ENCODE measurements around the gene P2RX3. TPM values are rescaled to one million over a fixed set of nuclear protein-coding genes. Genes with fewer than 3 reads are reported as not detected.

The P2RX3 gene
- total RNA-seq, 2 experiments from 2014 or later, result not detected

DNA sequence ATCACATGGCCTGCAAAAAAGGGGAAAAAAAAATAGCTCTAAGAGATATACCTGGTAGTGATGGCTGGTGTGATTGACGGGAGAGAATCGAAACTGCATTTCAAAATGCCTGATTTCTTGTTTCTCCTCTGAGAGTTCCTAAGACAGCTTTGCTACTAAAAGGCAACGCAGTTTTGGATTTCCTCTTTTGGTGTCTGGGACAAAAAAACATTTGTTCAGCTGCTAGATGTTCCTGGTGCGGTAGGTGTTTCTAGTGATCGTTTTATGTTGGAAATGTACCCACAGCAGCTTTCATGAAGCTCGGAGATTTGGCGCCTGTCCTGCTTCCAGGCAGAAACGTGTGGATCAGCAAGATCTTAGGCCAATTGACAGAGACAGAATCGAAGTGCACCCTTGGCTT lies 18.1 kb downstream of the P2RX3 start:
- H3K36me3 ChIP-seq (ENCODE audit: insufficient read depth, low read length), result no peaks in the 10 kb centered on the region
- intact Hi-C loops (cut with DNase I, micrococcal nuclease), result loop anchor here in 1 of 2 experiments (5.0 kb wide), 1 partner anchor 76 kb away; no protein-coding TSS in a partner anchor
- no peaks in the 10 kb centered on the region for H3K9me3 Mint-ChIP-seq
- H3K4me1 ChIP-seq (ENCODE audit: insufficient read depth, low read length), result no peaks in the 10 kb centered on the region
- no peaks in the 10 kb centered on the region for H3K36me3 Mint-ChIP-seq (ENCODE audit: low read depth)
- H3K27ac ChIP-seq (ENCODE audit: low read depth in 1 of 2, low read length in 2 of 2), result no peak overlapping the region
- ATAC-seq (ENCODE audit: poor library complexity) (no peak), DNase-seq (no peak)
- no peak overlapping the region for H3K27ac Mint-ChIP-seq
- H3K4me3 ChIP-seq (ENCODE audit: low read length), result no peak overlapping the region
- H3K27me3 Mint-ChIP-seq, result peaks cover 23% of the 10 kb centered on the region
- H3K27me3 ChIP-seq (ENCODE audit: control insufficient read depth in 1 of 2, insufficient read depth in 2 of 2, low read length in 2 of 2), result no peaks in the 10 kb centered on the region
- H3K4me3 Mint-ChIP-seq, result no peak overlapping the region
- H3K4me1 Mint-ChIP-seq (ENCODE audit: low read depth), result no peaks in the 10 kb centered on the region
- H3K9me3 ChIP-seq (ENCODE audit: control insufficient read depth in 1 of 2, insufficient read depth in 1 of 2, low read length in 2 of 2), result no peaks in the 10 kb centered on the region
- POLR2A ChIA-PET, result no interaction called here
- TF ChIP-seq, protein P1, sequence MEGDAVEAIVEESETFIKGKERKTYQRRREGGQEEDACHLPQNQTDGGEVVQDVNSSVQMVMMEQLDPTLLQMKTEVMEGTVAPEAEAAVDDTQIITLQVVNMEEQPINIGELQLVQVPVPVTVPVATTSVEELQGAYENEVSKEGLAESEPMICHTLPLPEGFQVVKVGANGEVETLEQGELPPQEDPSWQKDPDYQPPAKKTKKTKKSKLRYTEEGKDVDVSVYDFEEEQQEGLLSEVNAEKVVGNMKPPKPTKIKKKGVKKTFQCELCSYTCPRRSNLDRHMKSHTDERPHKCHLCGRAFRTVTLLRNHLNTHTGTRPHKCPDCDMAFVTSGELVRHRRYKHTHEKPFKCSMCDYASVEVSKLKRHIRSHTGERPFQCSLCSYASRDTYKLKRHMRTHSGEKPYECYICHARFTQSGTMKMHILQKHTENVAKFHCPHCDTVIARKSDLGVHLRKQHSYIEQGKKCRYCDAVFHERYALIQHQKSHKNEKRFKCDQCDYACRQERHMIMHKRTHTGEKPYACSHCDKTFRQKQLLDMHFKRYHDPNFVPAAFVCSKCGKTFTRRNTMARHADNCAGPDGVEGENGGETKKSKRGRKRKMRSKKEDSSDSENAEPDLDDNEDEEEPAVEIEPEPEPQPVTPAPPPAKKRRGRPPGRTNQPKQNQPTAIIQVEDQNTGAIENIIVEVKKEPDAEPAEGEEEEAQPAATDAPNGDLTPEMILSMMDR (IDR thresholded peaks at IDR 0.05), result no peak
- CTCF ChIA-PET, result interaction anchor here (0.9 kb wide), 1 partner anchor 102 kb away, joined by 3 read pairs; no protein-coding TSS in a partner anchor

DNA sequence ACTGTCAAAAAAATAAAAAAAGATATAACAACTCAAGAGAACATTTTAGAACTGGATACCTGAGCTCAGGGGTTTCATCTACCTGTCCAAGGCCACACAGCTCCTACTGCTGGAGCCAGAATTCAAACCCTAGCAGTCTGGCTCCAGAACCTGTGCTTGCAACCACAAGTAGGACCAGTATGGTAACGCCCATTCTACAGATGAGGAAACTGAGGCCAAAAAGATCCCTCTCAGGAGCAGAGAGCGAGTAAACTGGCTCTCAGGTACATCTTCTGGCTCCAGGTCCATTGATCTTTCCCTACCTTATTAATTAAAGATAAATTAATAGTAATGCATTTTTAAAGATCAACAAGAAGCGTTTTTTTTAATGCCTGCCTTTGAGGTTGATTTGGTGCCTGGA lies 19.2 kb downstream of the P2RX3 start:
- H3K27ac ChIP-seq (ENCODE audit: low read depth in 1 of 2, low read length in 2 of 2), result no peak overlapping the region
- H3K9me3 ChIP-seq (ENCODE audit: control insufficient read depth in 1 of 2, insufficient read depth in 1 of 2, low read length in 2 of 2), result no peaks in the 10 kb centered on the region
- H3K4me1 Mint-ChIP-seq (ENCODE audit: low read depth), result no peaks in the 10 kb centered on the region
- intact Hi-C loops (cut with DNase I, micrococcal nuclease), result loop anchor here in 1 of 2 experiments (5.0 kb wide), 1 partner anchor 75 kb away; no protein-coding TSS in a partner anchor
- H3K27ac Mint-ChIP-seq, result no peak overlapping the region
- peaks cover 18% of the 10 kb centered on the region for H3K27me3 Mint-ChIP-seq
- ChIA-PET POLR2A (no interaction called here), CTCF (no interaction called here)
- no peak for ATAC-seq (ENCODE audit: poor library complexity)
- no peaks in the 10 kb centered on the region for H3K36me3 Mint-ChIP-seq (ENCODE audit: low read depth)
- no peaks in the 10 kb centered on the region for H3K4me1 ChIP-seq (ENCODE audit: insufficient read depth, low read length)
- TF ChIP-seq, protein P1 (IDR thresholded peaks at IDR 0.05), result no peak
- no peak for DNase-seq
- H3K4me3 ChIP-seq (ENCODE audit: low read length), result no peak overlapping the region
- no peaks in the 10 kb centered on the region for H3K36me3 ChIP-seq (ENCODE audit: insufficient read depth, low read length)
- H3K27me3 ChIP-seq (ENCODE audit: control insufficient read depth in 1 of 2, insufficient read depth in 2 of 2, low read length in 2 of 2), result no peaks in the 10 kb centered on the region
- no peaks in the 10 kb centered on the region for H3K9me3 Mint-ChIP-seq
- H3K4me3 Mint-ChIP-seq, result no peak overlapping the region

DNA sequence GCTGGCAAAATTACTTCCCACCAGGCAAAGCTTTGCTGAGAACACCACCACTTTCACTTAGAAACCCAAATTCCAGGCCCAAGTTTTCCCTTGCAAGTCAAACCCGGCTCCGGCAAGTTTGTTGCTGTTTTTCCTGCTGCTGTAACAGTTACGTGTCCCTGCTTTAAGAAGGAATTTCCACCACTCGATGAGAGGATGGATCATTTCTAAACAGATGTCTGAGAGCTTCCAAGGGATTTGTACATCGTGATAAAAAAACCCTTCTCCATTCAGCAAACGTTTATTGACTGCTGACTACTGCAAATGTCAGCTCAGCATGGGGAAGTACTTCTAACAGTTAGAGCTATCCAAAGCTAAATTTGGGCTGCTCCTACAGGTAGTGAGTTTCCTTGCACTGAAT lies 19.7 kb downstream of the P2RX3 start:
- no peak for ATAC-seq (ENCODE audit: poor library complexity)
- intact Hi-C loops (cut with DNase I, micrococcal nuclease), result loop anchor here in 1 of 2 experiments (5.0 kb wide), 1 partner anchor 74 kb away; no protein-coding TSS in a partner anchor
- Mint-ChIP-seq H3K36me3 (ENCODE audit: low read depth) (no peaks in the 10 kb centered on the region), H3K27me3 (peaks cover 18% of the 10 kb centered on the region), H3K4me3 (no peak overlapping the region), H3K4me1 (ENCODE audit: low read depth) (no peaks in the 10 kb centered on the region), H3K27ac (no peak overlapping the region), H3K9me3 (no peaks in the 10 kb centered on the region)
- H3K4me3 ChIP-seq (ENCODE audit: low read length), result no peak overlapping the region
- no peaks in the 10 kb centered on the region for H3K27me3 ChIP-seq (ENCODE audit: control insufficient read depth in 1 of 2, insufficient read depth in 2 of 2, low read length in 2 of 2)
- H3K36me3 ChIP-seq (ENCODE audit: insufficient read depth, low read length), result no peaks in the 10 kb centered on the region
- ChIA-PET CTCF (no interaction called here), POLR2A (no interaction called here)
- no peak overlapping the region for H3K27ac ChIP-seq (ENCODE audit: low read depth in 1 of 2, low read length in 2 of 2)
- DNase-seq, result no peak
- TF ChIP-seq, protein P1 (IDR thresholded peaks at IDR 0.05), result no peak
- no peaks in the 10 kb centered on the region for H3K9me3 ChIP-seq (ENCODE audit: control insufficient read depth in 1 of 2, insufficient read depth in 1 of 2, low read length in 2 of 2)
- H3K4me1 ChIP-seq (ENCODE audit: insufficient read depth, low read length), result no peaks in the 10 kb centered on the region
